HepG2 (cell line): ENCODE results near the gene DAB2. TPM values are rescaled to one million over a fixed set of nuclear protein-coding genes. Genes with fewer than 3 reads are reported as not detected.

Experiments used
- ATAC-seq: fragments of 200-7000 bp; cut with Tn5 transposase; 3 replicates; pipeline ENCODE4 v1.9.1; 2020; ENCODE audit warnings: mild to moderate bottlenecking, moderate library complexity
- BruUV-seq: library from RNA; stranded (reverse); fragments of 400-500 nt; replicated peaks from 2 replicates; lab custom pipeline; 2021; lab: Mats Ljungman, UMichigan
- CTCF ChIA-PET: fragments of 300-600 bp; formaldehyde crosslinking; extraction: SDS; loops from one replicate; lab custom pipeline; 2021; ENCODE audit warnings: low total read pairs, inconsistent platforms, low intra/inter-chr PET ratio; lab: Yijun Ruan, JAX
- POLR2A ChIA-PET: fragments of 350-600 bp; sonication (Branson Sonifier 250); formaldehyde crosslinking; loops from one replicate; lab custom pipeline; 2020; ENCODE audit warnings: antibody characterized with exemption, inconsistent platforms; lab: Yijun Ruan, JAX
- DNase-seq: peaks from one replicate; pipeline ENCODE4 v3.0.0-alpha.2; 2015; ENCODE audit warnings: low spot score
- FAIRE-seq: peaks from 3 replicates; lab custom pipeline; 2011; peaks lifted over from hg19 to GRCh38; lab: Jason Lieb, UNC
- H2AFZ ChIP-seq: one replicate; pipeline ENCODE4 v1.6.1; 2011; ENCODE audit warnings: low read length, inconsistent platforms
- H3K27ac ChIP-seq: fragments of 300-600 bp; 3 replicates; pipeline ENCODE4 v1.8.0; 2011; ENCODE audit warnings: mixed run types, mild to moderate bottlenecking, mixed read lengths, low read length, inconsistent platforms; ENCODE audit not compliant: insufficient read depth; ENCODE audit errors: extremely low read length
- H3K27me3 ChIP-seq, 2 experiments: fragments of 200-600 bp in 1 of 2; 2 replicates in 1 of 2; 3 replicates in 1 of 2; pipeline versions ENCODE4 v1.6.0 to v1.8.0; 2011; ENCODE audit warnings: low read length in 2 of 2, mild to moderate bottlenecking in 2 of 2, moderate library complexity in 2 of 2, inconsistent platforms in 1 of 2; ENCODE audit not compliant: insufficient read depth in 2 of 2, control insufficient read depth in 1 of 2
- H3K36me3 ChIP-seq, 2 experiments: fragments of 200-600 bp in 1 of 2; replicated peaks in 1 of 2; 2 replicates in 1 of 2; 3 replicates in 1 of 2; pipeline versions ENCODE4 v1.5.1 to v1.8.0; 2011; ENCODE audit warnings: low read length in 2 of 2, inconsistent platforms in 1 of 2; ENCODE audit not compliant: insufficient read depth in 2 of 2, control insufficient read depth in 1 of 2
- H3K4me1 ChIP-seq: 2 replicates; pipeline ENCODE4 v1.5.1; 2012; ENCODE audit warnings: low read length, inconsistent platforms; ENCODE audit not compliant: insufficient read depth
- H3K4me2 ChIP-seq: 2 replicates; pipeline ENCODE4 v1.6.0; 2011; ENCODE audit warnings: low read depth, low read length, inconsistent platforms
- H3K4me3 ChIP-seq, 3 experiments: fragments of 200-600 bp in 1 of 3; sonication (generic), shearing (Covaris generic) in 1 of 3; replicated peaks in 1 of 3; 2 replicates each; pipeline ENCODE4 v1.5.1; 2011 to 2016; ENCODE audit warnings: low read length in 3 of 3, inconsistent platforms in 2 of 3, low read depth in 2 of 3, mild to moderate bottlenecking in 2 of 3, control low read depth in 1 of 3, mixed read lengths in 1 of 3; ENCODE audit not compliant: insufficient read depth in 1 of 3
- H3K79me2 ChIP-seq: one replicate; pipeline ENCODE4 v1.6.1; 2011; ENCODE audit warnings: low read length, inconsistent platforms; ENCODE audit not compliant: insufficient read depth
- H3K9ac ChIP-seq: 2 replicates; pipeline ENCODE4 v1.6.0; 2011; ENCODE audit warnings: mild to moderate bottlenecking, low read depth, low read length, inconsistent platforms; ENCODE audit not compliant: insufficient read depth
- H3K9me3 ChIP-seq: 2 replicates; pipeline ENCODE4 v1.5.1; 2012; ENCODE audit warnings: mild to moderate bottlenecking, low read length
- H4K20me1 ChIP-seq: 2 replicates; pipeline ENCODE4 v1.6.0; 2011; ENCODE audit warnings: inconsistent platforms, mild to moderate bottlenecking, low read length, moderate library complexity; ENCODE audit not compliant: insufficient read depth
- AHR ChIP-seq: IDR thresholded peaks from 2 replicates; pipeline ENCODE4 v1.6.1; 2018; ENCODE audit warnings: missing genetic modification reagents, missing compliant biosample characterization
- ATRX ChIP-seq: sonication (generic); formaldehyde crosslinking; IDR thresholded peaks from 2 replicates; pipeline ENCODE4 v1.4.0; 2020; ENCODE audit warnings: missing genetic modification reagents, borderline replicate concordance
- CBX1 ChIP-seq: IDR thresholded peaks from one replicate; pipeline ENCODE4 v1.6.1; 2016; ENCODE audit warnings: antibody characterized with exemption, low read depth
- CERS6 ChIP-seq: sonication (generic); formaldehyde crosslinking; IDR thresholded peaks from 2 replicates; pipeline ENCODE4 v1.5.0; 2020; ENCODE audit warnings: missing genetic modification reagents
- GATA4 ChIP-seq: sonication (generic); IDR thresholded peaks from 2 replicates; pipeline ENCODE4 v1.6.1; 2016; ENCODE audit warnings: antibody characterized with exemption, low read depth, borderline replicate concordance
- HMGXB4 ChIP-seq, 2 experiments: sonication (generic) in 1 of 2; formaldehyde crosslinking in 1 of 2; IDR thresholded peaks; 2 replicates each; pipeline versions ENCODE4 v1.4.0 to v1.6.1; 2018 to 2020; ENCODE audit warnings: missing genetic modification reagents in 2 of 2, borderline replicate concordance in 1 of 2, low read depth in 1 of 2, mild to moderate bottlenecking in 1 of 2, missing biosample characterization in 1 of 2
- MED1 ChIP-seq: sonication (generic); formaldehyde crosslinking; IDR thresholded peaks from 2 replicates; pipeline ENCODE4 v1.4.0; 2020; ENCODE audit warnings: missing genetic modification reagents
- MIER3 ChIP-seq: IDR thresholded peaks from 2 replicates; pipeline ENCODE4 v1.6.1; 2016; ENCODE audit warnings: missing compliant biosample characterization, borderline replicate concordance
- PRPF4 ChIP-seq: fragments of 200-400 bp; formaldehyde crosslinking; IDR thresholded peaks from 2 replicates; pipeline ENCODE4 v1.6.1; 2016; ENCODE audit warnings: low read length, low read depth; ENCODE audit not compliant: poor library complexity, severe bottlenecking
- TBX3 ChIP-seq: fragments of 450-650 bp; IDR thresholded peaks from 2 replicates; pipeline ENCODE4 v1.6.1; 2017; ENCODE audit warnings: antibody characterized with exemption, mild to moderate bottlenecking, inconsistent platforms, borderline replicate concordance
- ZNF253 ChIP-seq: sonication (generic); formaldehyde crosslinking; IDR thresholded peaks from 2 replicates; pipeline ENCODE4 v1.8.0; 2022; ENCODE audit warnings: mild to moderate bottlenecking, missing genetic modification reagents, borderline replicate concordance
- ZNF552 ChIP-seq: sonication (generic); formaldehyde crosslinking; IDR thresholded peaks from 2 replicates; pipeline ENCODE4 v1.9.0; 2022; ENCODE audit warnings: missing genetic modification reagents, mild to moderate bottlenecking, borderline replicate concordance
- ZNF770 ChIP-seq: sonication (generic); formaldehyde crosslinking; IDR thresholded peaks from 2 replicates; pipeline ENCODE4 v1.5.0; 2020; ENCODE audit warnings: mild to moderate bottlenecking, missing genetic modification reagents
- ZNF891 ChIP-seq: sonication (generic); formaldehyde crosslinking; IDR thresholded peaks from 2 replicates; pipeline ENCODE4 v1.5.0; 2020; ENCODE audit warnings: mild to moderate bottlenecking, missing genetic modification reagents
- ZXDC ChIP-seq: sonication (generic); formaldehyde crosslinking; IDR thresholded peaks from 2 replicates; pipeline ENCODE4 v1.5.0; 2020; ENCODE audit warnings: mild to moderate bottlenecking, missing genetic modification reagents
- WGBS: methylation state at CpG from one replicate; pipeline ENCODE4 v1.1.6; 2017; ENCODE audit warnings: low lambda C conversion rate; 5-methylcytosine and 5-hydroxymethylcytosine counted together
- in situ Hi-C: cut with HindIII; loops from 2 replicates; pipeline ENCODE4 v1.10.0; 2017; ENCODE audit warnings: low pct_unique_long_range_greater_than_20kb; ENCODE audit not compliant: extremely low pct_ligation_motif_present
- intact Hi-C: fragments of 100-400 bp; cut with micrococcal nuclease; formaldehyde crosslinking; loops from one replicate; pipeline ENCODE4 v1.10.0; 2022; ENCODE audit not compliant: unreplicated experiment
- polyA plus RNA-seq, 8 experiments: library from polyadenylated mRNA; depleted of rRNA in 3 of 8; stranded (reverse) in 7 of 8; unstranded in 1 of 8; fragments of >200 nt; fragmentation: Illumina TruSeq in 4 of 8; extraction: Trizol in 4 of 8; gene quantifications; 2 replicates each; pipeline versions ENCODE4 v1.2.1 to v1.2.3, GENCODE V29; 2011 to 2016; ENCODE audit warnings: low read depth in 4 of 8, missing spikeins in 1 of 8, mixed read lengths in 1 of 8; ENCODE audit not compliant: insufficient read depth in 1 of 8
- total RNA-seq, 5 experiments: library from RNA; depleted of rRNA; stranded (reverse); fragments of >200 nt; fragmentation: Illumina TruSeq; extraction: Trizol; gene quantifications; 2 replicates each; pipeline ENCODE4 v1.2.3, GENCODE V29; 2016; ENCODE audit warnings: low read depth in 1 of 5

DAB2 gene
- total and polyA plus RNA-seq, 2 of the 13 experiments (the other 11 are each of a cell fraction or from before 2014, with no cell fraction given), result 6.4 to 6.5 TPM

- TF ChIP-seq ATRX (CRISPR knock-in tag), result no peak
- no peak for TF ChIP-seq MIER3
- no peak for TF ChIP-seq HMGXB4 (CRISPR knock-in tag; IDR thresholded peaks at IDR 0.05; ENCODE audit: borderline replicate concordance in 1 of 2, low read depth in 1 of 2)
- TF ChIP-seq ZNF770 (CRISPR knock-in tag), result no peak
These were observed 47.2 kb upstream of the DAB2 start (continued) for GRCh38 chr5:39471836-39472508.

- FAIRE-seq (no peak), DNase-seq (no peak), ATAC-seq (no peak)
- Histone ChIP-seq H3K9ac (no peak overlapping the region), H3K4me2 (no peak overlapping the region), H3K9me3 (no peaks in the 10 kb centered on the region), H3K27ac (no peak overlapping the region), H4K20me1 (no peaks in the 10 kb centered on the region), H3K4me1 (no peaks in the 10 kb centered on the region), H3K79me2 (no peaks in the 10 kb centered on the region), H3K36me3 (no peaks in the 10 kb centered on the region), H2AFZ (no peak overlapping the region), H3K27me3 (no peaks in the 10 kb centered on the region), H3K4me3 (no peak overlapping the region)
- in situ Hi-C loops (no loop called here), intact Hi-C loops (no loop called here)
- 57% methylated on average over 2 of the region's 2 CpGs for WGBS
- ChIA-PET CTCF (no interaction called here), POLR2A (no interaction called here)
- BruUV-seq, result no TSS peak
- TF ChIP-seq ZNF891 (CRISPR knock-in tag) (no peak), ZNF552 (CRISPR knock-in tag) (no peak), ZNF253 (no peak), CERS6 (CRISPR knock-in tag) (no peak), TBX3 (no peak), MED1 (no peak), AHR (CRISPR knock-in tag) (no peak), GATA4 (no peak), ZXDC (no peak), PRPF4 (no peak), CBX1 (no peak)
These were observed 46.0 kb upstream of the DAB2 start for GRCh38 chr5:39470811-39471210.
